Bone marrow (tissue), 2 donors: ENCODE results near the gene HGFAC.

Experiments
- DNase-seq, 2 donors: peaks; one replicate each; lab custom pipeline; 2025; lab: John Stamatoyannopoulos, UW

HGFAC gene

DNA sequence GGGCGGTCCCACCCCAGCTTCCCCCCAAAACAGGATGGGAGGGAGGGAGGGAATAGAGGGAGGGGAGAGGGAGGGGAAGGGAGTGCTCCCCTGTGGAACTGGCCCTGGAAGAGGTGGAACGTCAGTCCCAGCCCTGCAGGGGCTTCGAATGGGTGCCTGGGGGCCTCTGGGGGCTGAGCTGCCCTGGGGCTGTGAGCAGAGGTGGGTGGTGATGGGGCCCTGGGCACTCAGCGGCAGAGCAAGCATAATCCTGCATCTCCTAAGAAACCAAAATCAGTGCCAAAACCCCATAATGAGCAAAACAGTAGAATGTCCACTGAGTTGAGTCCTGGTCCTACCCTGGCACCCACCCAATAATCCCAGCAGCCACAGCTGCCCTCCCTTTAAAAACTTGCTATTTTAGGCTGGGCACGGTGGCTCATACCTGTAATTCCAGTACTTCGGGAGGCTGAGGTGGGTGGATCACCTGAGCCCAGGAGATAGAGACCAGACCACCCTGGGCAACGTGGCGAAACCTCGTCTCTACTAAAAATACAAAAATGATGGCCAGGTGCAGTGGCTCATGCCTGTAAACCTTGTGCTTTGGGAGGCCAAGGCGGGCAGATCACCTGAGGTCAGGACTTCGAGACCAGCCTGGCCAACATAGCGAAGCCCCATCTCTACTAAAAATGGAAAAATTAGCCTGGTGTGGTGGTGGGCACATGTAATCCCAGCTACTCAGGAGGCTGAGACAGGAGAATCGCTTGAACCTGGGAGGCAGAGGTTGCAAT, 32.4 kb downstream of the HGFAC start:
- no peak for DNase-seq

DNA sequence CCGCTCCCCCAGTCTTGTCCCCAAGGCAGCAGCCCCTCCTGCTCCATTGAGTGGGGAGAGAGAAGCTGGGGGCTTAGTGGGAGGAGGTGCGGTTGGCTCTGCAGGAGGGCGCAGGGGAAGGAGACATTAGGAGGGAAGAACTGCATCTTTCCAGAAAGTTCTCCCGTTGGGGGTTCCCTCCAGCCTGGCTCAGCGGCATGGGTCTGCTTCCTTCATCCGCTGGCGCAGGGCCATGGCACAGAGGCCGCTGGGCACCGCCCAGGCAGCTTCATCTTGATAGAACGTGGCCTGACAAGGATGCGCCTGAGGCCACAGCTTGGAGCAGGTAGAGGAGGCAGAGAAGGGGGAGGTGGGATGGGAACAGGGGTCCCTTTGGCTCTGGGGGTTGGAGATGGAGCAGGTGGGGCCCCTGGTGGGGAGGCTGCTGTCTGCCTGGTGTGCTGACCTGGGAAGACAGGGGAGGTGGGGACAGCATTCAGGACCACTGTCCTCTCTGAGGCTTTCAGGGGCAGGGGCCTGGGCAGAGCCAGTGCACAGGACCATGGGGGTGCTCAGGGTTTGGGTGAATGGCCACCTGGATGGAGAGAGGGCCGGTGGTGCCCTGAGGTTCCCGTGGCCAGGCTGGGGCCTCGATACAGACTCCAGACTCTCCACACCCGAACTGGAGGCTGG, 33.4 kb downstream of the HGFAC start:
- no peak for DNase-seq

DNA sequence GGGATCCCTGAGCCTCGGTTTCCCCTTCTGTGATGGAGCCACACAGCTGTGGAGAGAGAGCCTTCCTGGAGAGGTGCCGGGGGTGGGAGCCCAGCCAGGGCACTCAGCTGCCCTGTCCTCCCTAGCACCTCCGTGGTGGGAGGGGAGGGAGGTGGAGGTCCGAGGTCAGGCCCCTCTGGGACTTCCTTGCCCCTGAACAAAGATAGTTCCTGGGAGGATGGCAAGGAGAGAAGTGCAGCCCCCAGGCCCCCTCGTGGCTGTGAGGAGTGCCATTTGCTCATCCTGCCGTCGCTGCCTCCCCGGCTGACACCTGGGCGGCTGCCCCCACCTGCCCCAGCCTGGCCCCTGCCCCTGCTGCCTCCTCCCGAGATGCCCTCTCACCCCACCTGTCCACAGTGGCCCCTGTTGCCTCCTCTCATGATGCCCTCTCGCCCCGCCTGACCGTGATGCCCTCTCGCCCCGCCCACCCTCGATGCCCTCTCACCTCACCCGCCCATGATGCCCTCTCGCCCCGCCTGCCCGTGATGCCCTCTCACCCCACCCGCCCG, 34.0 kb downstream of the HGFAC start:
- no peak for DNase-seq

DNA sequence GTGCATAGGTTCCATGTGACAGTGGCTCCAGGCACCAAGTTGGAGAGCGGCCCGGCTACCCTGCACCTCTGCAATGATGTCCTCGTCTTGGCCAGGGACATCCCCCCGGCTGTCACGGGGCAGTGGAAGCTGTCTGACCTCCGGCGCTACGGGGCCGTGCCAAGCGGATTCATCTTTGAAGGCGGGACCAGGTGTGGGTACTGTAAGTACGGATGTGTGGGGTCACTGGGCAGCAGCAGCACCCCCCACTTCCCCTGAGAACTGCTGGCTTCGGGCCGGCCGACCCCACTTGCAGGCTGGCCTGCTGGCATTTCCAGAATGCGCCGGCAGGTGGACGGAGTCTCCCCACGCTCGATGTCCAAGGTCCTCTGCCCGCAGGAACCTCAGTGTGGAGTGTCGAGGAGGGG, 34.6 kb downstream of the HGFAC start:
- no peak for DNase-seq

DNA sequence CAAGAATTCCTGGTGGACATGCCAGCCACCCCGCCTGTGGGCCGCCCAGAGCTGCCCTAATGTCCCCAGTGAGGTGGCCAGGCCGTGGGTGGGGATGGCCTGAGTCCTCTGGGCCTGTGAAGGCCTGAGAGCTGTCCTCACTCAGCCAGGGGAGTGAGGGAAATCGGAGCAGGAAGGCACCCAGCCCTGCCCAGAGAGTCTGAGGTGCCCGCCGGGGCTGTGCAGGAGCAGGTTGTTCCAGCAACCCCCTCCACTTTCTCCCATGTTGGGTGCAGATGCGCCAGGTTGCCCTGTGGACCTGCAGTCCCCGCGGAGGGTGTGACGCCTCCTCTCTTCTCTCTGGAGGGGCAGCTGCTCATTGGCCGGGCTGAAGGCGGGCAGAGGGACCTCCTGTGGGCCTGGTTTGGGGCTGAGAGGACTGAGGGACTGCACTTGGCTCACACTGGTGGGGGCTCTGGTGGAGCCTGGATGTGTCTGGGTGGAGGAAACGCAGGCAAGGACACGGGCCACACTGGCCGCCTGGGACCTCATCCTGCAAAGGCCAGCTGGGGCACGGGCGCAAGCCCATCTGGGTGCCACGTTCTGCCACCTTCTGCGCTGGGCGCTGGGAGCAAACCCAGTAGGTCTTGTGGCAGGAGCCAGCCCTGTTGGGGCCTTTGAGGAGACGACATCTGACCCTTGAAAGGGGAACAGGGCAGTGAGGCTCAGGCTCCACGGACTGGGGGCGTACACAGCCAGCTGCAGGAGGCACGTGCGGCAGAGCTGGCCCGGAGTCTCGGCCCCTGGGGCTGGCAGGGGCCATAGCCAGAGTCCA, 35.4 kb downstream of the HGFAC start:
- DNase-seq, result no peak

DNA sequence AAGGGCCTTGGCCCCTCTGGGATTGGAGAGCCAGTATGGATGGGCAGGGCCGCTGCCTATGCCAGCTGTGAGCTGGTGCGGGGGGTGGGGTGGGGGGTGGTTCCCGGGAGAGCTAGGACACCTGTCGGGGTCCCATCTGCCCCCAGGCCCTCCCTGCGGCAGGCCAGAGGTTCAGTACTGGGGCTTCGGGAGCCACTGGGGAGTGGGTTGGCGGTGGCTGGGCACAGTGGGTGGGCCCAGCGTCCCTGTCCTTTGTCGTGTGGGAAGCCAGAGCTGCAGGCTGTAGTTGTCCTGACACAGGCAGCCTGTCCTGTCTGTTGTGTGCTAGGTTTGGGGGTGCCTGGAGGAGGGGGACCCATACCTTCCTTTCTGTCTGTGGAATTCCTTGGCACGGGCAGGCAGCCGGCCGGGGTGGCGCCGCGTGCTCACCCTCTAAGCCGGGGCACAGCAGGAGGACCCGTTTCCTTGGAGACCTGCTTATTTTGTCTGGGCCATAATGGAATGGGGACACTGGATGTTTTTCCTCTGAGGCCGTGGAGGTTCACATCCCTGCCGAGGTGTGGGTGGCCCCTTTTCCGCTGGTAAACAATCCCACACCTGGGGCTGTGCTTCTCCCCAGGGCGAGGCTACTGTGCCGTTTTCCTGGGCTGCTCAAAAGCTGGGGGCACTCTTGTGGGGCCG, 36.1 kb downstream of the HGFAC start:
- DNase-seq, result no peak

DNA sequence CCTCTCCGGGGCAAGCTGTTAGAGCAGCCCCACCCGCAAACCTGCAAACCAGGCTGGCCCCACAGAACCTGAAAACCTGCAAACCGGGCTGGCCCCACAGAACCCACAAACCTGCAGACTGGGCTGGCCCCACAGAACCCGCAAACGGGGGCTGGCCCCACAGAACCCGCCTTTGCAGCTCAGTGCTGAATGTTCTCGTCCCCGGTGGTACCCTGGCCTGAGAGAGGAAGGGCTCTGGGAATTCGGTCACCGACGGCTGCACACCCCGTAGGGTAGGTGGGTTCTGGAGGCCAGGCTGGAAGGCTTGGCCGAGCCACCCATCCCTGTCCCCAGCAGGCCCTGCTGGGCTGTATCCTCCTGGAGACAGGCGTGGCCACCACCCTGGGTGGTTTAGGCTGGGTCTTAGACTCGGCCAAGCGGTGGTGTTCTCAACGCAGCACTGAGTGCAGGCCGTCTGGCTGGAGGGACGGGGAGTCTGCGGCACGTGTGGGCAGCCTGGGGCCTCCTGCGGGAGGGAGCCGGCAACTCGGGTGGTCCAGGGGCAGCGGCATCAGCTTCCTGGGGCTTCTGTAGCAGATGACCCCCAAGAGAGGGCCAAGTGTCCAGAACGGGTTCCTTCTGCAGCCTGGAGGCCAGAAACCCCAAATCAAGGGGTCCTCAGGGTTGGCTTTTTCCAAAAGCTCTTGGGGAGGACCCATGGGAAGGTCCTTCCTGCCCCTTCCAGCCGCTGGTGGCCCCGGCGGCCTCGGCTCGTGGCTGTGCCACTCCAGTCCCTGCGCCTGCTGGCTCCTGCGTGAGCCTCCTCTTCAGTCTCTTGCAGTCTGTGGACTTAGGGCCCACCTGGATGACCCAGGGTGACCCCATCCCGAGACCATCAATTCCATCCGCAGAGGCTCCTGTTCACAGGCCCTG, 36.9 kb downstream of the HGFAC start:
- DNase-seq, result no peak

DNA sequence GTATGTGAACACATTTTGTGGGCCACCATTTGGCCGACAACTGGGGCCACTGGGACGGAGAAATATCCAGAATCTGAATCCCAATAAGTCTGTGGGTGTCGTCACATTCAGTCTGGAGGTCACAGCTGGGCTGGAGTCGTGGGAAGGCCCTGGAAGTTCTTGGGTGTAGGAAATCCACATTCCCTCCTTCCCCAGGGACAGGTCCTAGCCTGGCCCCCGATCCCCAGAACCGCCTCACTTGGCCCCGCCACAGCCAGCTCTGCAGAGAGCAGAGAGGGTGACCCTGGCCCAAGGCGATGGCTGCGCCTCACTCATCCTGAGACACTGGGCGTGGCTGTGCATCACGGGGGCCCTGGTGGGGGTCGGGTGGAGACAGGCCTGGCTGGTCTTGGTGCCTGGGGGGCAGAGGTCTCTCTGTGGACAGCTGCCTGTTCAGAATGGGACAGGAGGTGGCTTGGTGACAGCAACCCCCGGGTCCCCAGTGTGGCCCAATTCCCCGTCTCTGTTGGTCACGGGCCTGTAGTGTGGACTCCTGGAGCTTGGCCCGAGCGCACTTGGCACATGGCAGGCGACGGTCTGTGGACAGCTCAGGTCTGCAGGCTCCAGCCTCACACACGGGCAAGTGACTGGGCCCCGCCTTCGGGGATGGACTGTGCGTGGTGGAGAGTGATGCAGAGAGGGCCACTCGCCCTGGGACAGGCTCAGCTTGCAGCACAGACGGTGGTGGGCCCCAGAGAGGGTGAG, 37.8 kb downstream of the HGFAC start:
- DNase-seq, result no peak

DNA sequence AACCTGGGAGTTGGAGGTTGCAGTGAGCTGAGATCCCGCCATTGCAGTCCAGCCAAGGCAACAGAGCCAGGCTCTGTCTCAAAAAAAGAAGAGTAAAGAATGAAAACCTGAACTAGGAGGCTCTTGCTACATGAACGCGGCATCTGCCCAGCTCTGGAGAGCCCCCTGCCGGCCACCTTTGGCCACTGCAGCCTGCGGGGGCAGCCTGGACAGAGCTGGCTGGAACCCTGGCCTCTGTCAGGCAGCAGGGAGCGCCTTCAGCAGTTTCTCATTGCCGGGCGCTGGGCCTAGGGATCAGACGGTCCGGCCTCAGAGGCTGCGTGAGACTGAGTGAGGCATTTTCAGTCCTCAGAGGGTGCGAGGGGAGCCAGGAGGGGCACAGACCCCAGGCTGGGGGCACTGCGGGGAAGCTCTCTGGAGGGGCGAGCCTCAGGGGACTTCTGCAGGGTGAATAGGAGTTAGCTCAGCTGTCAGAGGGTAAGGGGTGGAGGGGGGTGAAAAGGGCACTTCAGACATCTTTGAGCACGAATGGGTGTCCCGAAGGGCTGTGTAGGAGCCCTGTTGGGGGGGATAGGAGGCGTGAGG, 38.9 kb downstream of the HGFAC start:
- DNase-seq, result peak; percentile 43 to 54

DNA sequence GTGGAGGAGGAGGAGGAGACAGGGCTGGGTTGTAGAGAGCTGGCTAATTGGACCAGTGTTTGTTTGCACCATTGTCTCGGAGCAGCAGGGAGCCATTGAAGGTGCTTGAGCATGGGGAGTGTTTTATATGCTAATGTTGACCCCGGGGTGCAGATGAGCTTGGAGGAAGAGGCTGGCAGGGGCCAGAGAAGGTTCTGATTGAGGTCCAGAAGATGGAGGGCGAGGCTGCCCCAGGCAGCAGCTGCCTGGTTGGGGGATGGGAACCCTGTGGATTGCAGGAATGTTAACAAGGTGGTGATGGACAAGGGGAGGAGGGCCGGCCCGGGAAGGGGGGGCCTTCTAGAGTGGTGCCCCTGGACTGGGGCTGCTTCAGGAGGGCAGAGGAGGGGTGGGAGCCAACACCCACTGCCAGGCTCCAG, 39.4 kb downstream of the HGFAC start:
- no peak for DNase-seq

DNA sequence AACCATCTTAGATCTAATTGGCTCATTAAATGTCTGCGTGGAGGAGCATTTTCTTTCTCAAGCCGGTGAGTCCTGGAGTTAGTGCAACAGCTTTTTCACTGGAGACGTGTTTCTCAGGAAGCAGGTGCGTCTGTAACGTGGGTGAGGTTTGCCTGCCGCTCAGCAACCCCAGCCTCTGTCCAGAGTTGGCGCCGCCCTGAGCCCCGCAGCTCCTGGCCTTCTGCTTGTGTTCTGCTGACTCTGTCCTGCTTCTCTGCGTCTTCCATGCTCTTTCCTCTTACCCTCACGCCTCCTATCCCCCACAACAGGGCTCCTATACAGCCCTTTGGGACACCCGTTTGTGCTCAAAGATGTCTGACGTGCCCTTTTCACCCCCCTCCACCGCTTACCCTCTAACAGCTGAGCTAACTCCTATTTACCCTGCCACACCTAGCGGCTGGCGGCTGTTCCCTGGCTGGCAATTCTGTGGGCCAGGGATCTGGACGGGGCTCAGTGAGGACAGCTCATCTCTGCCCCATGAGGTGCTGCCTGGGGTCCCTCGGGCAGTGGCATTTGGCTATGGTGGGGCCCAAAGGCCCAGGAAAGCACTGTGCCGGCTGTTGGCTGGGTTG, 40.1 kb downstream of the HGFAC start:
- DNase-seq, result no peak

DNA sequence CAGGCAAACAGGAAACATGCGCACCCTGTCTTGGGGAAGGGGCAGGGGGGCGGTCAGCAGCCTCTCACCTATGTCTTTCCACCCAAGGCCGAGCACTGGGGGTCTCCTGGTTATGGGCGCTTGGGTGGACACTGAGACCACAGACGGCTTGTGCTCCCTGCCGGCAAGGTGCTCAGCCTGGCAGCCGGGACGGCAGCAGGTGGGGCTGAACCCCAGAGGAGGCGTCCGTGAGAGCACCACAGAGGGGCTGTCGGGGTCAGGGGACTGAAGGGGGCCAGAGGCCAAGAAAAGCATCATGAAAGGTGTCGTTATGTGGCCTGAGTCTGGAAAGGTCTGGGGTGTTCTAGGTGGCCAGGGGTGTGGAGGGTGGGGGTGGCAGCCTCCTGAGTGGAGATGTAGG, 40.9 kb downstream of the HGFAC start:
- DNase-seq, result no peak

DNA sequence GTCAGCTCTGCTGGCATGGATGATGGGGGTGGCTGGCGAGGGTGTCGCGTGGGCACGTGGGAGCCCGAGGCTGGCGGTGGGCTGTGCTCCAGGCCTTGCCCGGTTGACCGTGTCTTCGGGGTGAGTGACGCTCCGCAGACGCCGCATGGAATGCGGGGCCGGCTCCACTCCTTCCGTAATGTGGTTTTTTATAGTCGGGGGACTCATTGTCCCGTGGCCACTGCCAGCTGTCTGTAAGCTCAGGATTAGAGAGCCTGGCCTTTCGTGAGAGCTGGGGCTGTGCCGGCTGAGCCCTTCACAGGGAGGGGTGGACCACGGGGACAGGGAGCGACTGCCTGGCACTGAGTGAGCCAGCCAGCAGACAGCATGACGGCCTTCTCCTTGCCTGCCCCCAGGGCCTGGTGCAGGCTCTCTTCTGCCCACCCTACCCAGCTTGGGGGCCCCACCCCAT, 41.7 kb downstream of the HGFAC start:
- DNase-seq, result no peak

DNA sequence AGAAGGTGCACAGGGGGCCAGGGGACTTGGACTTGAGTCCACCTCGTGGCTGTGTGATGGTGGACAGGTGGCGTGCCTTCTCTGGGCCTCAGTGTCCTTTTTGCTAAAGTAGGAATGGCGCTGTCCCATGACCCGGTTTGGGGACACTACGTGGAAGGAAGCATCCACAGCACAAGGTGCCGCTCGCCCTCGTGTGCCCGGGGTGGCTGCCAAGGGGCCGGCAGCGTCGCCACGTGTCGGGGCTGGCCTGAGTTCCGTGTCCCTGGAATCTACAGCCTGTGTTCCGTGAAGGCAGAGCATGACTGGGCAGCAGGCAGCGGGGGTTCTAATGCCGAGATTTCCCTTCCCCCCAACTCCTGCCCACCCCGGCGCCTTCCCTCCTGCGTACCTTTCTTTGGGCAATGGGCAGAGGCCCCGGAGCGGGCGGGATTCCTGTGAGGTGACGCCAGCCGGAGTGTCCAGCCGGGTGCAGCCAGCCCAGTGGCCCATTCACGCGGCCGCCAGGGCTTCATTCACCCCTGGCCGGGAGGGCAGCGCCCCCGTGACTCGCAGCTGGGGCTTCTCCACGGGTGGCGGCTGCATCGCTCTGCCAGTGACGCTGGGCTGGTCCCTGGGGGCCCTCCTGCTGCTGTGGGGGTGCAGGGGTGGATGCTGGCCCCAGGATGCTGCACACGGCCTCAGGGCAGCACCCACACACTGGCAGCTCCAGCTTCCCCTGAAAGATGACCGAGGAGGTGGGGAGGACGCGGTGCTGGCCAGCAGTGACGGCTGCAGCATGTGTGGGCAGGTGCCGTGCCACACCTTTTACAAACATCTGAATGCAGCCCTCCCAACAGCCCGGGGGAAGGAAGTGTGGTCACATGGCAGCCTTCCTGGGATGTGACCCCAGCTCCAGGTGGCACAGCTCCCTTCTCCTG, 42.5 kb downstream of the HGFAC start:
- no peak for DNase-seq

DNA sequence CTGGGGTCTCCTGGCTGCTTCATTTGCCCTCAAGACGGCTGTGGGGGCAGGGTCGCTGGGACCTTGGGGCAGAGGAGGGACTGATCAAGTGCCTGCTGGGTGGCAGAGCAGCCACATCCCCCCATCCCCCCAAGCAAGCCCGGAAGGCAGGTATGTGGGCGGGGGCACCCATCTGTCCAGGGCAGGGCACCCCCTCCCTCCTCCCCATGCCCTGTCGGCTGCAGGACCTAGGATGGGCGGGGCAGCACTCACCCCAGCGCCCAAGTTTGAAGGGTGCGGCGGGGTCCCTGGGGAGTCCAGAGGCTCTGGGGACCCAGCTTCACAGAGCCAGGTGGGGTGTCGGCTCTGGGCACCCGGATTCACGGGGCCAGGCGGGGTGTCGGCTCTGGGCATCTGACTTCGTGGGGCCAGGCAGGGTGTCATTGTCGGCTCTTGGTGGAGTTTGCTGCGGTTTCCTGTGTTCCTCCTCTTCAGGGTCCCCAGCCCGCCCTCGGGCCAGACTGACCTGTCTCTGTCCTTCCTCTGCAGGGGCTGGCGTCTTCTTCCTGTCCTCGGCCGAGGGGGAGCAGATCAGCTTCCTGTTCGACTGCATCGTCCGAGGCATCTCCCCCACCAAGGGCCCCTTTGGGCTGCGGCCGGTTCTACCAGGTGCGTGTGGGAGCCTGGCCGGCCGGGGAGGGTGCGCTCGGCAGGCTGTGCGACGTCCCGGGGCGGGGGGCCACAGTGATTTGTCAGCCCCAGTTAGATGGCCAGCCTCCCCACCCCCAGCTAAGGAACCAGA, 43.4 kb downstream of the HGFAC start:
- DNase-seq, result no peak

DNA sequence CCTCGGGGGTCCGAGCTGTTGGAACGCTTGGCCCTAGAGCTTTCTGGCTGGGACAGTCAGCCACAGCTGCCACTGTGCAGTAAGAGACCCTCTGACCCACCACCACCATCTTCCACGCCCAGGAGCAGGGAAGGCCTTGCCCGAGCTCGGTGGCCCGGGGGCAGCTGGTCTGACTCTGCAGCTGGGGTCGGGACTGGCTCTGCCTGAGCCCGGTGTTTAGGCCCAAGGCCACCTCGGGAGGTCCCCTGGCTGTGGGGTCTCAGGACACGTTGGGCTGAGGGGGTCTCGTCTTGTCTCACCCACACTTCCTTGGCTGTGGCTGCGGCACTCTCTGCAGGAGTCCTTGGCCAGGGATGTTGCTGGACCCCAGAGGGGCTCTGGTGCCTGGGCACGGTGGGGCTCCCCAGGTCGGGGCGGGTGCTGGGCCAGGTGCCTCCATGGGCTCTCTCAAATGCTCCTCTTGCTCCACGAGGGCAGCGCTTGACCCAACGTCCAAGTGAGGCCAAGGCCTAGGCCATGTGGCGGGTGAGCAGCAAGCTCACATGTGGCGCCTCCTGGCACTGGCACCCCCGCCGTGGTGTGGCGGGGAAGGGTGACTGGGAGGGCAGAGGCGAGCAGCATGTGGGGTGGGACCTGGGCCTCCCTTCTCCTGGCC, 44.2 kb downstream of the HGFAC start:
- no peak for DNase-seq
